Measurements from ENCODE around the gene WDR27.
"Not testable (repeated sequence)": the region's sequence is repeated elsewhere in the genome, so short reads cannot be mapped to it uniquely, and the experiment has no call there.

Gene WDR27

DNA sequence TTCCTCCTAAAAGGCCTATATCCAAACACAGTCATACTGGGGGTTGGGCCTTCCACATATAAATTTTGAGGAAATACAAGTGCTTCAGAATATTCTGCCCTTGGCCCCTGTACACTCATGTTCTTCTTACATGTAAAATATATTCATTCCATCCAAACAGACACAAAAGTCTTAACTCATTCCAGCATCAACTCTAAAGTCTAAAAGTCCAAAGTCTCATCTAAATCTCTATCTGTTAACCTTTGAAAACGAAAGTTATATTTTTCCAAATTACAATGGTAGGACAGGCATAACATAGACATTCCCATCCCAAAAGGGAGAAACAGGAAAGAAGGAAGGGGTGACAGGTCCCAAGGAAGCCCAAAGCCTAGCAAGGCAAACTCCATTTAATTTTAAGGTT, 232.8 kb downstream of the WDR27 start:
- TF ChIP-seq POLR2A (IDR thresholded peaks at IDR 0.05; ENCODE audit: low read length) (no peak), GATA1 (IDR thresholded peaks at IDR 0.05; ENCODE audit: low read depth, low read length) (no peak)
- DNase-seq: no peak

GRCh38 chr6:169467755-169468154, 234.1 kb downstream of the WDR27 start:
- not testable (repeated sequence) for DNase-seq

GRCh38 chr6:169466256-169466655, 235.6 kb downstream of the WDR27 start:
- DNase-seq: not testable (repeated sequence)

DNA sequence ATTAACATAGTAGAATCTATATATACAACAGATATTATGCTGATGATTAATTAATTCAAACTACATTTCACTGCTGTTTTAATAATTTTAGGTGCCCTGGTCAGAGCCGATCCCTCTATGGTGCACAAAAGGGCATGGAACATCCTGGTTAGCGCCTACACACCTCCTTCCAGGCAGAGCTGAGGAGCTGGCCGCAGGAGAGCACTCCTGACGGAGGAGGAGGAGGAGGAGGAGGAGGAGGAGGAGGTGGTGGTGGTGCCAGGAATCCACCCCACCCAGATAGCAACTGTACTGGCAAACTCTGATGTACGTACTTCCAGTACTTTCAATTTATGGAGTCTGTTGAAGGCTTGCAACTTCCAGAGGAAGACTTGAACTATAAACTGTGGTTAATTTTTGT, 244.1 kb downstream of the WDR27 start:
- DNase-seq: no peak
- TF ChIP-seq POLR2A (IDR thresholded peaks at IDR 0.05; ENCODE audit: low read length) (no peak), GATA1 (IDR thresholded peaks at IDR 0.05; ENCODE audit: low read depth, low read length) (no peak)

GRCh38 chr6:169456840-169457239, 245.0 kb downstream of the WDR27 start:
- no peak for DNase-seq
- no peak for TF ChIP-seq POLR2A (IDR thresholded peaks at IDR 0.05; ENCODE audit: low read length)
- no peak for TF ChIP-seq GATA1 (IDR thresholded peaks at IDR 0.05; ENCODE audit: low read depth, low read length)

DNA sequence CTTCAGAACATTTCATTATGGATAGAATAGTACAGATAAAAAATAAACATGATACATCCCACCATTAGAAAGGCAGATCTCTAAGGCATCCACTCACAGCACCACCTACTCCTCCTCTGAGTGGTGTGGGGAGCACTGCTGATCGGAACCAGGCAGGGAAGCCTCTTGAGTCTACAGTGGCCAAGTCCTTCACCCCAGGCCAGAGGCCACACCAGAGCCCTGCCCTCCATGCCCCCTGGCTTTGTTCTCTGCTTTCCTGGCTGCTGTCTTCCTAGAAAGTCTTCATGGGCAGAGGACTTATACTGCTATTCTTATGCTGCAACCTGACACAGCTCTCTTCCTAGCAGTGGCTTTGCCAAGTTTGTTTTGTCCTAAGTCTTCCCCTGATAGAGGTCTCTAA, 246.4 kb downstream of the WDR27 start:
- TF ChIP-seq POLR2A (IDR thresholded peaks at IDR 0.05; ENCODE audit: low read length) (no peak), GATA1 (IDR thresholded peaks at IDR 0.05; ENCODE audit: low read depth, low read length) (no peak)
- no peak for DNase-seq

DNA sequence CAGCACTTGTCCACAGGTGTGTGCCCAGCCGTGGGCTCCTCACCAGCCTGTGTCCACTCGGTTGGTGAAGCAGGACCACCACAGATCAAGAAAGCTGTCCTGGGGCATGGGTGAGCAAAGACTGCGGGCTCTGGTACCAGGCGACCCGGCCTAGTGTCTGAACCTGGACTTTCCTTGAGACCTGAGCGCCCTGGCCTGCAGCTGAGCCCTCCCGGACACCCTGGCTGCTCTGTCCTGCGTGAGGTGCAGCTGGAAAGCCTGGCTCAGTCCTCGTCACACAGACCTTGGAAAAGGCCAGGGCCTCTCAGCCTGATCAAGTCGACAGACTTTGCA, 247.0 kb downstream of the WDR27 start:
- TF ChIP-seq GATA1 (IDR thresholded peaks at IDR 0.05; ENCODE audit: low read depth, low read length) (no peak), POLR2A (IDR thresholded peaks at IDR 0.05; ENCODE audit: low read length) (no peak)

DNA sequence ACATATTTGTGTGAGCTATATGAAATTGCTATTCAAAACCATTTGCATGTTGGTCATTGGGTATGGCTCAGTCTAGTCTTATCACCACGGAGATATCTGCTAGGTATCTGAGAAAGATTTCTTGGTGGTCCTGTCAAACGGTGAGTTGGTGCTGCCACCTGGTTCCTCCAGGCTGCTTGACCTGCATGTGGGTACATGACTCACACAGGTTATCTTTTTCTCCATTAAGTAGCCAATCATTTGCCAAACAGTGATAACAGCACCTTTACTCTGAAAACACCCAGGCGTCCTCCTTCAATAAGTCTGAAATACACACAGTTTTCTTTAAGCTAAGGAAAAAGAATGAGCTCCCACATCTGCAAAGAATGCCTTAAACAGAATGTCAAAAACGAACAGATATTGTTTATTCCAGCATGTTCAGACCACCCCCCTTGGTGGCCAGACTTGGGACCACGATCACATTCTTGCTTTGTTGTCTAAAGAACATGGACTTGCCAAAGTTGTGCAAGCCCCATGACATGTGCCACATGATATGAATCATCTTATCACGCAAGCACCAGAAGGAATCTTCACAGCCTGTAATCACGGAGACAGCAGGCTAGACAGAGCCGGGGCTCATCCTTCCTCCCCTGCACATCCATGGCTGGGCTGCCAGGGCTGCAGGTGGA, 247.5 kb downstream of the WDR27 start:
- DNase-seq: peak; percentile 12 to 60
- TF ChIP-seq POLR2A (IDR thresholded peaks at IDR 0.05; ENCODE audit: low read length): no peak
- TF ChIP-seq GATA1 (IDR thresholded peaks at IDR 0.05; ENCODE audit: low read depth, low read length): no peak

More for the DNA sequence above, 247.0 kb downstream of the WDR27 start:
- no peak for DNase-seq

DNA sequence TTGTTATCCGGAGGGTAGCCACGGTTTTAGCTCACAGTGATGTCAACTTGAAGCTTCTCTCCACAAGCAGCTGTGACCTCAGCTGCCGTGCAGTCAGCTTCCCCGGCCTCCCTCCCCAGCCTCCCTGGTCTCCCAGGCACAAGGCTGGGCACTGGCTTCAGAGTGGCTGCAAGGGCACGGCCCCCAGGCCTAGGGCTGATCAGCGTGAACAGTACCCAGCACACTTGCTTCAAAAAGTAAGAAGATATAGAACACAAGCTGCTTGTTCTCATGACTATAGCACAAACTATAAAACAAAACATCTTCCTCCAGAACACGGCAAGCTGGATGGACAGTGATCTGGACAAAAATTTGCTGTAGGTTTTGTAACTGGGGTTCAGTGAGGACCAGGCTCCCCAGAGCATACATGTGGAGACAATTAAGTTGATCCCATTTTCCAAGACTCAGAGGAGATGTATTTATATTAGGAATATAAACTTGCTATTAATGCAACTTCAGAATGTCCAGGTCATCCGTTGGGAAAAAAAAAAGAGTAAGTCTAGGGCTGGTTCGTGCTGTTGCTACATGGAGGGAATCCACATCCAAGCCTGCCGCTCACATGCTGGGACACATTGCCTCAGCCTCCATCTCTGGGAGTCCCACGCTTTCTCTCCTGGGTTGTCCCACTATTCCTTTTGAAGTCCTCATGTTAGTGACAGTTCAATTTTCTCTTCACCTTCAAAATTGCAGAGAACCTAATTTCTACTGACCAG, 248.8 kb downstream of the WDR27 start:
- TF ChIP-seq GATA1 (IDR thresholded peaks at IDR 0.05; ENCODE audit: low read depth, low read length): no peak
- no peak for TF ChIP-seq POLR2A (IDR thresholded peaks at IDR 0.05; ENCODE audit: low read length)
- no peak for DNase-seq

GRCh38 chr6:169452117-169452868, 249.5 kb downstream of the WDR27 start:
- DNase-seq: no peak
- no peak for TF ChIP-seq GATA1 (IDR thresholded peaks at IDR 0.05; ENCODE audit: low read depth, low read length)
- TF ChIP-seq POLR2A (IDR thresholded peaks at IDR 0.05; ENCODE audit: low read length): no peak

- no peak for TF ChIP-seq POLR2A (IDR thresholded peaks at IDR 0.05; ENCODE audit: low read length)
- no peak for DNase-seq
Observed at GRCh38 chr6:169451065-169451838, 250.6 kb downstream of the WDR27 start.

GRCh38 chr6:169450097-169450496, 251.7 kb downstream of the WDR27 start:
- DNase-seq: no peak

DNA sequence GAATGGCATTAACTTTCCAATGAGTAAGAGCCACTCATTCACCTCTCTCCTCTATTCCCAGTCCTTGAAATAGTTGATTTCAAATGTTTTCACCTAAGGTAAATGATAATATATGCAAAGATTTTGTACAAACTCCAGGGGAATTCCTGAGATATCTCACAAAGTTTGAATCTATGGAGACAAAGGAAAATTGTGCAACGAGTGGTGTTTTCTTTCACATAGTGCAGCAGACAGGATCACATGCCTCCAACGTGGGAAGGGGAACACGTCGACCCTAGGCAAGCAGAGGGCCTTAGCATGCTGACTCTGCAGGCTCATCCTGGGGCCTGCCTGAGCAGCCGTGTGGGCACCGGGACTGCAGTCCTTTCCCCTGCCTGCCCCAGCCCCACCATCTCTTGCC, 252.6 kb downstream of the WDR27 start:
- no peak for TF ChIP-seq GATA1 (IDR thresholded peaks at IDR 0.05; ENCODE audit: low read depth, low read length)
- no peak for TF ChIP-seq POLR2A (IDR thresholded peaks at IDR 0.05; ENCODE audit: low read length)
- DNase-seq: no peak

More at GRCh38 chr6:169450097-169450496, 251.7 kb downstream of the WDR27 start:
- TF ChIP-seq GATA1 (IDR thresholded peaks at IDR 0.05; ENCODE audit: low read depth, low read length) (no peak), POLR2A (IDR thresholded peaks at IDR 0.05; ENCODE audit: low read length) (no peak)

Data from erythroblast (primary cell).